AG04450 (cell line): ENCODE data around the gene TEX55. TPM values are rescaled to one million over a fixed set of nuclear protein-coding genes. Genes with fewer than 3 reads are reported as not detected.
A peak's percentile ranks its signal among the peaks of the same experiment; 100 is the strongest.

Experiments used
- CTCF ChIA-PET: fragments of 300-600, 350-600 bp; formaldehyde crosslinking; extraction: SDS; loops from one replicate; lab custom pipeline; 2022; ENCODE audit warnings: antibody characterized with exemption, inconsistent platforms; lab: Charles Lee
- POLR2A ChIA-PET: fragments of 350-600 bp; formaldehyde crosslinking; extraction: SDS; loops from one replicate; lab custom pipeline; 2021; ENCODE audit warnings: antibody characterized with exemption, inconsistent platforms; lab: Yijun Ruan, JAX
- DNase-seq: peaks from one replicate; pipeline ENCODE4 v3.0.0-alpha.2; 2011; ENCODE audit warnings: low read depth, low spot score
- H3K27ac ChIP-seq: one replicate; pipeline ENCODE4 v1.5.1; 2012; ENCODE audit warnings: low read depth, low read length, control low read depth
- H3K27me3 ChIP-seq: one replicate; pipeline ENCODE4 v1.6.0; 2012; ENCODE audit warnings: low read length; ENCODE audit not compliant: control insufficient read depth, insufficient read depth
- H3K4me3 ChIP-seq: 2 replicates; pipeline ENCODE4 v1.5.1; 2011; ENCODE audit warnings: mild to moderate bottlenecking, low read depth, low read length, control low read depth
- H3K9me3 ChIP-seq: 2 replicates; pipeline ENCODE4 v1.5.1; 2012; ENCODE audit warnings: low read length; ENCODE audit not compliant: control insufficient read depth, insufficient read depth
- polyA plus RNA-seq: library from polyadenylated mRNA; depleted of rRNA; stranded (reverse); fragments of >200 nt; gene quantifications from 2 replicates; pipeline ENCODE4 v1.2.3, GENCODE V29; 2011
- TF ChIP-seq, protein P1 (sequence below): IDR thresholded peaks from 2 replicates; pipeline ENCODE4 v1.5.1; 2011; ENCODE audit warnings: low read depth, low read length, control low read depth, inconsistent platforms

TEX55 gene
- polyA plus RNA-seq, 1 experiment: not detected

DNA sequence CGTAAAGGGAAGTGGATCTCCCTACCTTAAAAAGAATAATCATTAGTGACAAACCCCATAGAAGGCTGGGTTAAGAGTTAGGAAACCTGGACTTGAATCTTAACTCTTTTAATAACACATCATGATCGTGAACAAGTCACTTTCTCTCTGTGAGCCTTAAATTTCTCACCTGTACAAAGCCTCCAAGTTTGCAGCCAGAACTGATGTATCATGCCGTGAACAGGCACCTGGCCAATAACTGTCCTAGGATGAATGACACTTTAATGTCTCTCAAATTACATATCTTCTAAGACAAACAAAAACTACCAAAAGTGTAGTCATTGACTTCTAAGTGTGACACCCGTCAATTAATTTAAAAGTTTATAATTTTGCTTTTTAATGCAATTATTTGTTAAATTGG, 31.4 kb downstream of the TEX55 start:
- H3K27me3 ChIP-seq: no peaks in the 10 kb centered on the region
- POLR2A ChIA-PET: no interaction called here
- no peaks in the 10 kb centered on the region for H3K9me3 ChIP-seq
- no peak overlapping the region for H3K27ac ChIP-seq
- H3K4me3 ChIP-seq: no peak overlapping the region
- DNase-seq: no peak
- CTCF ChIA-PET: no interaction called here
- TF ChIP-seq, protein P1, sequence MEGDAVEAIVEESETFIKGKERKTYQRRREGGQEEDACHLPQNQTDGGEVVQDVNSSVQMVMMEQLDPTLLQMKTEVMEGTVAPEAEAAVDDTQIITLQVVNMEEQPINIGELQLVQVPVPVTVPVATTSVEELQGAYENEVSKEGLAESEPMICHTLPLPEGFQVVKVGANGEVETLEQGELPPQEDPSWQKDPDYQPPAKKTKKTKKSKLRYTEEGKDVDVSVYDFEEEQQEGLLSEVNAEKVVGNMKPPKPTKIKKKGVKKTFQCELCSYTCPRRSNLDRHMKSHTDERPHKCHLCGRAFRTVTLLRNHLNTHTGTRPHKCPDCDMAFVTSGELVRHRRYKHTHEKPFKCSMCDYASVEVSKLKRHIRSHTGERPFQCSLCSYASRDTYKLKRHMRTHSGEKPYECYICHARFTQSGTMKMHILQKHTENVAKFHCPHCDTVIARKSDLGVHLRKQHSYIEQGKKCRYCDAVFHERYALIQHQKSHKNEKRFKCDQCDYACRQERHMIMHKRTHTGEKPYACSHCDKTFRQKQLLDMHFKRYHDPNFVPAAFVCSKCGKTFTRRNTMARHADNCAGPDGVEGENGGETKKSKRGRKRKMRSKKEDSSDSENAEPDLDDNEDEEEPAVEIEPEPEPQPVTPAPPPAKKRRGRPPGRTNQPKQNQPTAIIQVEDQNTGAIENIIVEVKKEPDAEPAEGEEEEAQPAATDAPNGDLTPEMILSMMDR: no peak

DNA sequence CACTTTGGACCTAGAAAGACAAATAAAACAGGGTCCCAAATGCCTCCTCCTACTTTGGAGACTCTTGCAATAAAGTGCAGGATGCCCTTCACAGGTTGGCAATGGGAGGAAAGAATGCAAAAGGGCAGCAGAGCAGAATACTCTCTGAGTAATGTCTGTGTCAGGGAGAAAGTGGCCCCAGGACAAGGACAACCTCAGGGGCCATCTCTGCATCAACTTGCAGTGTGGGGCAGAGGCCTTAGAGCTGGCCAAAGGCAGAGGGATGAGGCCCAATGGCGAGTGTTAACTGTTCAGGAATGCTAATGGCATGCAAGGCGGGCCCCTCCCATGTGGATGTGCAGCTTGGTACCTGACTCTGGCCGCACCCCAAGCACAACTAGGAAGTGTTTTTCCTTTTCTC, 35.8 kb downstream of the TEX55 start:
- H3K4me3 ChIP-seq: no peak overlapping the region
- H3K27ac ChIP-seq: no peak overlapping the region
- no peaks in the 10 kb centered on the region for H3K9me3 ChIP-seq
- CTCF ChIA-PET: no interaction called here
- no peak for DNase-seq
- POLR2A ChIA-PET: no interaction called here
- no peaks in the 10 kb centered on the region for H3K27me3 ChIP-seq
- TF ChIP-seq, protein P1: no peak

DNA sequence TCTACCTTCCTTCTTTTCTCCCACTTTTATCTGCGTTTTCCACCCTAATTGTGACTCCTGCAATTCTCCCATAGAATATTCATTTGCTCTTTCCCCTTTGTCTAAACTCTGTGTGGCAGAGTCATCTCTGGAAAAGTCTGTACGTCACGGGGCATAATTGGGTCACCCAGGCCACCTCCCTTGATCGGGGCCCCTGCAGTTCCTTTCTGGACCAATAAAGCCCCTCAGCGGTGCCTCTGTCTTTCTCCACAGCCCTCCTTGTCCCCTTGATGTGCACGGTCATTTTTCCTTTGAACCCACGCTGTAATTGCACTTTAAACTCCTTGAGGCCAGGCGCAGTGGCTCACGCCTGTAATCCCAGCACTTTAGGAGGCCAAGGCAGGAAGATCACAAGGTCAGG, 38.1 kb downstream of the TEX55 start:
- no peaks in the 10 kb centered on the region for H3K9me3 ChIP-seq
- POLR2A ChIA-PET: interaction anchor here (1.2 kb wide), 1 partner anchor 57 kb away, joined by 7 read pairs; the partner anchor contains the start of gene B4GALT4
- TF ChIP-seq, protein P1: no peak
- CTCF ChIA-PET: no interaction called here
- no peak overlapping the region for H3K27ac ChIP-seq
- no peaks in the 10 kb centered on the region for H3K27me3 ChIP-seq
- DNase-seq: no peak
- H3K4me3 ChIP-seq: no peak overlapping the region

DNA sequence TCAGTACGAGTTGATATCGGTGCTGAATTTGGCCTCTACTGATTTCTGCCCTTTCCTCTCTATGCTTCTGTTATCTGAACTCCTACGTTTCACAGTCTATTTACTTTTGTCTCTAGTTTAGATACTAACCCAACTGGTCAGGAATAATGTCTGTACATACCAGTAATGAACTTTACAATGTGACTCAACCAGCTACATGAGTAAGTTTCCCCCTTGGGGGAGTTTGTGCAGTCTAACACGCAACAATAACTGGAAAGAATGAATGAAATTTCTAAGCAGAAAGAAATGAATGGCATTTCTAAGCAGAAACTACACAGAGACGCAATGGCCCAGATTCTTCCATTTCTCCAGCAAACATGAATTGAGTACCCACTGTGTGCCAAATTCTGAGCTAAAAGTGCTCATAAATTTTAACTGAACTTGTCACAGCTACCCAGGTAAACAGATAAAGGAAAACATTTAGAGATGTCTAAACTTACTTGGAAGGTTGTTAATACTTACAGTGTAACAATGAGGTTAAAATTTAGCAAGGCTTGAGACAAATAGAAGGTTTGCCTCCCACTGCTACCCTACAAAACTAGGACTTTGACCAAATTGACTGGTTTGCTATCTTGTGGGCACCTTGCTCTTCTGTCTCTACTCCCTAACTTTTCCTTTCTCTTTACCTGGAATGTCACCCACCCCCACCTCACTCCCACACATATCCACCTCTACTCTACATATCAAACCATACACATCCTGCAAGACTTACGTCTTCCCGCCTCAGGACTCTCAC, 39.0 kb downstream of the TEX55 start:
- Histone ChIP-seq H3K4me3 (no peak overlapping the region), H3K27me3 (no peaks in the 10 kb centered on the region), H3K27ac (peak overlapping the region; percentile 42), H3K9me3 (no peaks in the 10 kb centered on the region)
- TF ChIP-seq, protein P1: no peak
- ChIA-PET CTCF (interaction anchor here (1.5 kb wide), 1 partner anchor 168 kb away, joined by 3 read pairs; no protein-coding TSS in a partner anchor), POLR2A (interaction anchor here (1.2 kb wide), 1 partner anchor 56 kb away, joined by 7 read pairs; the partner anchor contains the start of gene B4GALT4)
- peak; percentile 62 for DNase-seq

DNA sequence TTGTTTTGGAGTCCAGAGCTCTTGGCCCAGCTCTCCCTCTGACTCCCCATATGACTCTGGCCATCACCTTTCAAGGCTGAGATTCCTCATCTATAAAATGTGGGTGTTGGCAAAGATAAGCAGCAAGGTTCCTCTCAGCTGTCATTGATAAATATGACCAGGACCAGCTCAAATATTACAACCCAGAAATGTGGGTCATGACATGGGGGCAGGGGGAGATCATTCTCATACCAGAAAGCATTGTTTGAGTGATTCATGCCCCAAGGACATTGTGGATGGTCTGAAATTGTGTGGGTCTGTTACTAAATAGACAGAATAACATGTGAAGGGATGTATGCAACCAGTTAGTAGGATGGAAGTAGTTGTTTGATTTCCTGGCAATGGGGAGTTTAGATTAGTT, 41.3 kb downstream of the TEX55 start:
- TF ChIP-seq, protein P1: no peak
- no peaks in the 10 kb centered on the region for H3K9me3 ChIP-seq
- H3K27me3 ChIP-seq: no peaks in the 10 kb centered on the region
- ChIA-PET POLR2A (no interaction called here), CTCF (interaction anchor here (1.5 to 1.8 kb wide), 2 partner anchors 40 to 54 kb away, joined by 3 to 8 read pairs; partner anchors contain the start of gene B4GALT4)
- DNase-seq: no peak
- no peak overlapping the region for H3K27ac ChIP-seq
- no peak overlapping the region for H3K4me3 ChIP-seq
